Psoas muscle (tissue), 8 donors: Measurements from ENCODE around the gene LRP1B. TPM values are rescaled to one million over a fixed set of nuclear protein-coding genes. Genes with fewer than 3 reads are reported as not detected.

Experiments
- ATAC-seq, 4 donors: fragments of 200-7000 bp; cut with Tn5 transposase; one replicate each; pipeline ENCODE4 v1.9.1; 2020; ENCODE audit warnings: moderate library complexity in 3 of 4, mild to moderate bottlenecking in 2 of 4
- DNase-seq, 2 donors: peaks; one replicate each; pipeline ENCODE4 v3.0.0-alpha.2; 2020
- H3K27ac ChIP-seq: fragments of 200-600 bp; one replicate; pipeline ENCODE4 v1.8.0; 2022
- H3K27me3 ChIP-seq, 3 donors: fragments of 200-600 bp in 1 of 3; one replicate each; pipeline versions ENCODE4 v1.6.1 to v1.8.0; 2013 to 2022; ENCODE audit warnings: low read length in 2 of 3, mild to moderate bottlenecking in 2 of 3, moderate library complexity in 1 of 3; ENCODE audit not compliant: insufficient read depth in 3 of 3
- H3K36me3 ChIP-seq, 2 donors: fragments of 200-600 bp in 1 of 2; one replicate each; pipeline versions ENCODE4 v1.6.1 to v1.8.0; 2013 to 2022; ENCODE audit warnings: low read depth in 1 of 2, mild to moderate bottlenecking in 1 of 2, moderate library complexity in 1 of 2; ENCODE audit not compliant: insufficient read depth in 1 of 2
- H3K4me1 ChIP-seq: fragments of 200-600 bp; one replicate; pipeline ENCODE4 v1.8.0; 2022
- H3K4me3 ChIP-seq: fragments of 200-600 bp; one replicate; pipeline ENCODE4 v1.8.0; 2022; ENCODE audit warnings: mild to moderate bottlenecking
- H3K9me3 ChIP-seq: fragments of 200-600 bp; one replicate; pipeline ENCODE4 v1.8.0; 2022
- CTCF ChIP-seq: fragments of 200-600 bp; IDR thresholded peaks from one replicate; pipeline ENCODE4 v1.8.0; 2022; ENCODE audit warnings: antibody characterized with exemption
- WGBS, 3 donors: extraction: QIAGEN DNeasy Blood & Tissue Kit; methylation state at CpG; one replicate each; pipeline versions ENCODE4 v1.1.6 to v1.1.7; 2013; 5-methylcytosine and 5-hydroxymethylcytosine counted together
- intact Hi-C, 2 donors: fragments of 100-400 bp; cut with DNase I; formaldehyde crosslinking; loops; one replicate each; pipeline versions ENCODE4 v1.11.0 to v1.14.2; 2022
- polyA plus RNA-seq, 3 donors: library from polyadenylated mRNA; stranded (reverse); fragments of 200-250 nt; gene quantifications; one replicate each; pipeline ENCODE4 v1.2.3, GENCODE V29; 2013
- total RNA-seq, 4 donors: library from RNA; stranded (reverse); fragmentation: NEBNext Ultra II Directional in 2 of 4; extraction: Animal tissue kit (Norgen Biotek cat#: 25700) in 2 of 4; gene quantifications; one replicate each; pipeline versions ENCODE4 v1.2.1 to v1.2.4, GENCODE V29; 2021 to 2023
- donor health status: healthy with polysubstance abuse.
- donor health status: DM: no; HTN: no; CAD: no; lungs with moderate emphysema.
- donor health status: Bipolar disorder and iron deficiency.
- donor health status: healthy.
- donor health status: DM: yes; HTN: yes; CAD: no.
- donor health status: DM: no; HTN: no; CAD: no.
- donor health status: DM: no; HTN: no; CAD: no.
- donor health status: DM: yes; HTN: yes; CAD: no.

LRP1B gene
- total and polyA plus RNA-seq, 7 donors = 0.33 to 3.3 (median 0.95) TPM

GRCh38 chr2:141943918-141944317, 186.9 kb downstream of the LRP1B start:
- H3K36me3 ChIP-seq = no peaks in the 10 kb centered on the region
- H3K9me3 ChIP-seq = no peaks in the 10 kb centered on the region
- intact Hi-C loops = no loop called here
- no peak for ATAC-seq
- no peak overlapping the region for H3K27ac ChIP-seq
- no peak for DNase-seq
- no peak overlapping the region for H3K4me3 ChIP-seq
- no peak for TF ChIP-seq CTCF
- H3K4me1 ChIP-seq = no peaks in the 10 kb centered on the region
- H3K27me3 ChIP-seq = no peaks in the 10 kb centered on the region
- WGBS, 3 donors = 71 to 73% (median 72%) methylated on average over 7 of the region's 7 CpGs

- Histone ChIP-seq H3K4me1 (no peaks in the 10 kb centered on the region), H3K27ac (no peak overlapping the region), H3K36me3 (no peaks in the 10 kb centered on the region), H3K9me3 (no peaks in the 10 kb centered on the region), H3K27me3 (no peaks in the 10 kb centered on the region), H3K4me3 (no peak overlapping the region)
- WGBS, 3 donors = 73 to 83% (median 82%) methylated on average over 5 of the region's 5 CpGs
- TF ChIP-seq CTCF = no peak
- ATAC-seq (no peak), DNase-seq (no peak)
- intact Hi-C loops = no loop called here
These were observed 188.6 kb downstream of the LRP1B start for GRCh38 chr2:141942006-141942789.

- ATAC-seq (no peak), DNase-seq (no peak)
- Histone ChIP-seq H3K27ac (no peak overlapping the region), H3K4me3 (no peak overlapping the region), H3K36me3 (no peaks in the 10 kb centered on the region), H3K4me1 (no peaks in the 10 kb centered on the region), H3K27me3 (no peaks in the 10 kb centered on the region), H3K9me3 (no peaks in the 10 kb centered on the region)
- TF ChIP-seq CTCF = no peak
- WGBS, 3 donors = 70 to 79% (median 78%) methylated on average over 1 of the region's 1 CpG
- intact Hi-C loops = no loop called here
These were observed 189.6 kb downstream of the LRP1B start for GRCh38 chr2:141941210-141941714.

- Histone ChIP-seq H3K36me3 (no peaks in the 10 kb centered on the region), H3K9me3 (no peaks in the 10 kb centered on the region), H3K27ac (no peak overlapping the region), H3K4me1 (no peaks in the 10 kb centered on the region), H3K4me3 (no peak overlapping the region), H3K27me3 (no peaks in the 10 kb centered on the region)
- 33 to 49% (median 46%) methylated on average over 1 of the region's 1 CpG for WGBS, 3 donors
- no peak for TF ChIP-seq CTCF
- intact Hi-C loops = no loop called here
- DNase-seq (no peak), ATAC-seq (no peak)
These were observed 190.1 kb downstream of the LRP1B start for GRCh38 chr2:141940709-141941108.
